Prostate gland (tissue), 2 donors: ENCODE measurements around the gene PCLO. TPM values are rescaled to one million over a fixed set of nuclear protein-coding genes. Genes with fewer than 3 reads are reported as not detected.

Experiments used
- DNase-seq: peaks from one replicate; pipeline ENCODE4 v3.0.0-alpha.2; 2019; ENCODE audit warnings: low spot score
- H3K27ac ChIP-seq, 2 donors: fragments of 200-600 bp; sonication (generic); 2 replicates each; pipeline ENCODE4 v1.5.1; 2017 to 2019
- H3K27me3 ChIP-seq: fragments of 200-600 bp; sonication (generic); replicated peaks from 2 replicates; pipeline ENCODE4 v1.5.1; 2019; ENCODE audit not compliant: insufficient read depth
- H3K36me3 ChIP-seq, 2 donors: fragments of 200-600 bp; sonication (generic); 1 replicate in 1 of 2; 2 replicates in 1 of 2; pipeline versions ENCODE4 v1.5.1 to v1.8.1; 2017 to 2019
- H3K4me1 ChIP-seq: fragments of 200-600 bp; sonication (generic); replicated peaks from 2 replicates; pipeline ENCODE4 v1.5.1; 2019
- H3K4me3 ChIP-seq, 2 donors: fragments of 200-600 bp; sonication (generic); 2 replicates each; pipeline ENCODE4 v1.5.1; 2017 to 2019
- H3K9me3 ChIP-seq: fragments of 200-600 bp; sonication (generic); 2 replicates; pipeline ENCODE4 v1.5.1; 2017
- CTCF ChIP-seq, 4 experiments: fragments of 200-600 bp in 2 of 4; fragments of 450-650 bp in 2 of 4; sonication (generic) in 2 of 4; IDR thresholded peaks; 1 replicate in 3 of 4; 2 replicates in 1 of 4; pipeline ENCODE4 v1.5.1; 2016 to 2019; ENCODE audit warnings: antibody characterized with exemption in 4 of 4, mild to moderate bottlenecking in 2 of 4, moderate library complexity in 2 of 4
- POLR2A ChIP-seq: fragments of 450-650 bp; IDR thresholded peaks from one replicate; pipeline ENCODE4 v1.6.1; 2016; ENCODE audit warnings: antibody characterized with exemption, mild to moderate bottlenecking
- POLR2AphosphoS5 ChIP-seq: sonication (generic); formaldehyde crosslinking; IDR thresholded peaks from one replicate; pipeline ENCODE4 v1.6.1; 2017; ENCODE audit warnings: antibody characterized with exemption
- WGBS: methylation state at CpG from one replicate; pipeline ENCODE4 v1.1.5; 2018; 5-methylcytosine and 5-hydroxymethylcytosine counted together
- intact Hi-C: fragments of 100-400 bp; cut with DNase I; formaldehyde crosslinking; loops from one replicate; pipeline ENCODE4 v1.14.2; 2022
- total RNA-seq, 2 donors: library from RNA; depleted of rRNA; stranded (reverse); fragments of >200 nt; gene quantifications; one replicate each; pipeline ENCODE4 v1.1.0, GENCODE V29; 2016

PCLO gene
- total RNA-seq, 2 donors from 2014 or later: 14.5 to 25.2 TPM

GRCh38 chr7:83021032-83021431 lies 141.7 kb downstream of the PCLO start:
- Histone ChIP-seq H3K27ac (no peak overlapping the region), H3K4me1 (no peaks in the 10 kb centered on the region), H3K9me3 (no peaks in the 10 kb centered on the region), H3K4me3 (no peak overlapping the region), H3K27me3 (no peaks in the 10 kb centered on the region), H3K36me3 (no peaks in the 10 kb centered on the region)
- 69% methylated on average over 1 of the region's 1 CpG for WGBS
- no peak for TF ChIP-seq POLR2AphosphoS5
- no peak for TF ChIP-seq POLR2A
- no peak for TF ChIP-seq CTCF (IDR thresholded peaks at IDR 0.05)
- intact Hi-C loops: no loop called here
- no peak for DNase-seq

GRCh38 chr7:83020161-83020560 lies 142.5 kb downstream of the PCLO start:
- no peaks in the 10 kb centered on the region for H3K4me1 ChIP-seq
- DNase-seq: no peak
- WGBS: 93% methylated on average over 1 of the region's 1 CpG
- H3K27me3 ChIP-seq: no peaks in the 10 kb centered on the region
- TF ChIP-seq POLR2AphosphoS5 (no peak), CTCF (IDR thresholded peaks at IDR 0.05) (no peak), POLR2A (no peak)
- no peak overlapping the region for H3K4me3 ChIP-seq
- H3K27ac ChIP-seq: no peak overlapping the region
- no peaks in the 10 kb centered on the region for H3K9me3 ChIP-seq
- no peaks in the 10 kb centered on the region for H3K36me3 ChIP-seq
- intact Hi-C loops: no loop called here

- H3K36me3 ChIP-seq: no peaks in the 10 kb centered on the region
- no peak overlapping the region for H3K4me3 ChIP-seq
- no peaks in the 10 kb centered on the region for H3K9me3 ChIP-seq
- TF ChIP-seq POLR2AphosphoS5 (no peak), POLR2A (no peak), CTCF (IDR thresholded peaks at IDR 0.05) (no peak)
- WGBS: 55% methylated on average over 2 of the region's 2 CpGs
- DNase-seq: no peak
- H3K27ac ChIP-seq: no peak overlapping the region
- no peaks in the 10 kb centered on the region for H3K4me1 ChIP-seq
- intact Hi-C loops: no loop called here
- H3K27me3 ChIP-seq: no peaks in the 10 kb centered on the region
Observed at GRCh38 chr7:83015916-83016315, 146.8 kb downstream of the PCLO start.

- H3K9me3 ChIP-seq: no peaks in the 10 kb centered on the region
- intact Hi-C loops: no loop called here
- no peak for DNase-seq
- no peak for TF ChIP-seq POLR2A
- no peak for TF ChIP-seq CTCF (IDR thresholded peaks at IDR 0.05)
- no peak for TF ChIP-seq POLR2AphosphoS5
- H3K36me3 ChIP-seq: no peaks in the 10 kb centered on the region
- H3K4me3 ChIP-seq: no peak overlapping the region
- no peak overlapping the region for H3K27ac ChIP-seq
- 96% methylated on average over 1 of the region's 1 CpG for WGBS
- no peaks in the 10 kb centered on the region for H3K4me1 ChIP-seq
- H3K27me3 ChIP-seq: no peaks in the 10 kb centered on the region
Observed at GRCh38 chr7:83014546-83014945, 148.1 kb downstream of the PCLO start.

- H3K4me1 ChIP-seq: no peaks in the 10 kb centered on the region
- no peak overlapping the region for H3K4me3 ChIP-seq
- intact Hi-C loops: no loop called here
- no peaks in the 10 kb centered on the region for H3K9me3 ChIP-seq
- no peak for DNase-seq
- 83% methylated on average over 1 of the region's 1 CpG for WGBS
- no peak for TF ChIP-seq POLR2A
- TF ChIP-seq CTCF (IDR thresholded peaks at IDR 0.05): no peak
- TF ChIP-seq POLR2AphosphoS5: no peak
- no peaks in the 10 kb centered on the region for H3K27me3 ChIP-seq
- no peak overlapping the region for H3K27ac ChIP-seq
- no peaks in the 10 kb centered on the region for H3K36me3 ChIP-seq
Observed at GRCh38 chr7:83011954-83012353, 150.7 kb downstream of the PCLO start.
